HS-27A (cell line): ENCODE results near the gene TIRAP.
"Not testable (repeated sequence)": the region's sequence is repeated elsewhere in the genome, so short reads cannot be mapped to it uniquely, and the experiment has no call there.

Experiments
- DNase-seq: peaks from one replicate; pipeline ENCODE4 v3.0.0-alpha.2; 2012; ENCODE audit warnings: low read depth, missing footprints

Gene TIRAP

GRCh38 chr11:126282736-126283591 is at the start of gene TIRAP:
Gene TIRAP (plus strand): TSS chr11:126283093. CDS start chr11:126290895, 7,802 bp downstream.
- no peak for DNase-seq

GRCh38 chr11:126233391-126233790 is 49.5 kb upstream of the TIRAP start:
- no peak for DNase-seq

GRCh38 chr11:126246636-126247035 is 36.3 kb upstream of the TIRAP start:
- no peak for DNase-seq

- no peak for DNase-seq
Observed at GRCh38 chr11:126253265-126253664, 29.6 kb upstream of the TIRAP start.

GRCh38 chr11:126254819-126255218 is 28.1 kb upstream of the TIRAP start:
- DNase-seq: no peak

GRCh38 chr11:126255507-126255906 is 27.4 kb upstream of the TIRAP start:
- DNase-seq: not testable (repeated sequence)

- DNase-seq: no peak
Observed at GRCh38 chr11:126256216-126256615, 26.7 kb upstream of the TIRAP start.

- DNase-seq: no peak
Observed at GRCh38 chr11:126257144-126257543, 25.7 kb upstream of the TIRAP start.

GRCh38 chr11:126257764-126258163 is 25.1 kb upstream of the TIRAP start:
- DNase-seq: no peak

- DNase-seq: no peak
Observed at GRCh38 chr11:126262216-126262615, 20.7 kb upstream of the TIRAP start.

GRCh38 chr11:126263489-126263888 is 19.4 kb upstream of the TIRAP start:
- no peak for DNase-seq

GRCh38 chr11:126265811-126266210 is 17.1 kb upstream of the TIRAP start:
- DNase-seq: no peak

GRCh38 chr11:126267650-126268049 is 15.2 kb upstream of the TIRAP start:
- DNase-seq: no peak

- DNase-seq: no peak
Observed at GRCh38 chr11:126268361-126268707, 14.6 kb upstream of the TIRAP start.

- peak; percentile 57 for DNase-seq
Observed at GRCh38 chr11:126268708-126269579, 13.9 kb upstream of the TIRAP start, which contains the start of the genes FOXRED1 and SRPRA. Gene FOXRED1 (plus strand): TSS chr11:126269154. CDS start chr11:126269207, 53 bp downstream. Gene SRPRA (minus strand): TSS chr11:126268895. CDS start chr11:126268804, 91 bp downstream.

- DNase-seq: no peak
Observed at GRCh38 chr11:126277322-126277721, 5.6 kb upstream of the TIRAP start.

- no peak for DNase-seq
Observed at GRCh38 chr11:126277780-126278179, 5.1 kb upstream of the TIRAP start.

GRCh38 chr11:126279191-126279590 is 3.7 kb upstream of the TIRAP start:
- no peak for DNase-seq

GRCh38 chr11:126280595-126280994 is 2.3 kb upstream of the TIRAP start:
- no peak for DNase-seq

GRCh38 chr11:126281245-126281644 is 1.6 kb upstream of the TIRAP start:
- DNase-seq: no peak

GRCh38 chr11:126281666-126282175 is 1.2 kb upstream of the TIRAP start:
- DNase-seq: no peak

- DNase-seq: no peak
Observed at GRCh38 chr11:126282361-126282735, 545 bp upstream of the TIRAP start.

- DNase-seq: peak; percentile 38
Observed at GRCh38 chr11:126284829-126285228, 1.9 kb downstream of the TIRAP start.
